ENCODE measurements around the gene SDC4.

- TF ChIP-seq TAF1 (conservative IDR thresholded peaks at IDR 0.05) (no peak), CTCF (IDR thresholded peaks at IDR 0.05; ENCODE audit: low read depth, low read length, missing input control) (no peak), EGR1 (IDR thresholded peaks at IDR 0.05; ENCODE audit: low read depth in 2 of 2) (peak in 1 of 2 donors; percentile 35), REST (IDR thresholded peaks at IDR 0.05) (no peak), JUND (IDR thresholded peaks at IDR 0.05) (peak; percentile 69 to 88), YY1 (IDR thresholded peaks at IDR 0.05) (no peak), FOXA1 (IDR thresholded peaks at IDR 0.05) (no peak), GABPA (IDR thresholded peaks at IDR 0.05 in 1 of 2, conservative IDR thresholded peaks at IDR 0.05 in 1 of 2) (peak in 1 of 2 donors; percentile 9), ATF3 (IDR thresholded peaks at IDR 0.05) (peak; percentile 90), RAD21 (IDR thresholded peaks at IDR 0.05) (peak in 1 of 2 donors; percentile 8), MAX (IDR thresholded peaks at IDR 0.05) (peak; percentile 20), SP1 (IDR thresholded peaks at IDR 0.05) (peak; percentile 74)
These were observed 11.4 kb upstream of the SDC4 start for GRCh38 chr20:45359406-45360148.
